GM23338 (cell line): ENCODE measurements around the gene CACHD1. TPM values are rescaled to one million over a fixed set of nuclear protein-coding genes. Genes with fewer than 3 reads are reported as not detected.

ENCODE experiments used
- ATAC-seq: fragments of 200-7000 bp; cut with Tn5 transposase; 3 replicates; pipeline ENCODE4 v1.9.1; 2020
- DNase-seq: peaks from one replicate; pipeline ENCODE4 v3.0.0-alpha.2; 2015; ENCODE audit warnings: low spot score
- H2AFZ ChIP-seq: fragments of 200-600 bp; sonication (generic); 2 replicates; pipeline ENCODE4 v1.8.0; 2016; ENCODE audit warnings: antibody characterized with exemption, mild to moderate bottlenecking, moderate library complexity
- H3F3A ChIP-seq: fragments of 200-600 bp; sonication (generic); replicated peaks from 2 replicates; pipeline ENCODE4 v1.8.0; 2017; ENCODE audit warnings: antibody characterized with exemption, mixed run types, low read depth
- H3K27ac ChIP-seq: fragments of 200-600 bp; sonication (generic); 2 replicates; pipeline ENCODE4 v1.6.1; 2016; ENCODE audit warnings: low read depth
- H3K27me3 ChIP-seq: fragments of 200-600 bp; sonication (generic); 2 replicates; pipeline ENCODE4 v1.8.0; 2016; ENCODE audit warnings: mild to moderate bottlenecking, mixed run types, moderate library complexity; ENCODE audit not compliant: insufficient read depth
- H3K36me3 ChIP-seq: fragments of 200-600 bp; sonication (generic); 2 replicates; pipeline ENCODE4 v1.8.0; 2016; ENCODE audit warnings: mild to moderate bottlenecking; ENCODE audit not compliant: insufficient read depth
- H3K4me1 ChIP-seq: fragments of 200-600 bp; sonication (generic); 2 replicates; pipeline ENCODE4 v1.8.0; 2016; ENCODE audit warnings: mild to moderate bottlenecking, moderate library complexity; ENCODE audit not compliant: insufficient read depth
- H3K4me2 ChIP-seq: fragments of 200-600 bp; sonication (generic); 2 replicates; pipeline ENCODE4 v1.7.1; 2017; ENCODE audit warnings: mixed run types
- H3K4me3 ChIP-seq: fragments of 200-600 bp; sonication (generic); 2 replicates; pipeline ENCODE4 v1.6.1; 2016; ENCODE audit warnings: mixed run types
- H3K79me2 ChIP-seq: fragments of 200-600 bp; sonication (generic); replicated peaks from 2 replicates; pipeline ENCODE4 v1.8.0; 2017; ENCODE audit warnings: mild to moderate bottlenecking; ENCODE audit not compliant: insufficient read depth
- H3K9me2 ChIP-seq: fragments of 200-600 bp; sonication (generic); 2 replicates; pipeline ENCODE4 v1.8.0; 2017; ENCODE audit not compliant: insufficient read depth
- H4K20me1 ChIP-seq: fragments of 200-600 bp; sonication (generic); replicated peaks from 2 replicates; pipeline ENCODE4 v1.8.0; 2017; ENCODE audit warnings: mild to moderate bottlenecking; ENCODE audit not compliant: insufficient read depth
- H3K27ac Mint-ChIP-seq: 2 replicates; pipeline ENCODE4 v1.8.0; 2020; ENCODE audit warnings: inconsistent platforms, mild to moderate bottlenecking, moderate library complexity, mixed read lengths
- H3K27me3 Mint-ChIP-seq: 3 replicates; pipeline ENCODE4 v1.8.0; 2022; ENCODE audit warnings: low read depth, mild to moderate bottlenecking, moderate library complexity, mixed read lengths, inconsistent platforms; ENCODE audit not compliant: insufficient read depth, poor library complexity
- H3K36me3 Mint-ChIP-seq: 3 replicates; pipeline ENCODE4 v1.8.0; 2021; ENCODE audit warnings: low read depth, mild to moderate bottlenecking, inconsistent platforms, moderate library complexity, mixed read lengths
- H3K4me1 Mint-ChIP-seq: 3 replicates; pipeline ENCODE4 v1.8.0; 2020; ENCODE audit warnings: mild to moderate bottlenecking, inconsistent platforms, mixed read lengths
- H3K4me3 Mint-ChIP-seq: 3 replicates; pipeline ENCODE4 v1.8.0; 2021; ENCODE audit warnings: moderate library complexity, mild to moderate bottlenecking, inconsistent platforms, mixed read lengths
- H3K9me3 Mint-ChIP-seq: 3 replicates; pipeline ENCODE4 v1.8.0; 2020; ENCODE audit warnings: moderate library complexity, mild to moderate bottlenecking, inconsistent platforms, mixed read lengths
- CREB1 ChIP-seq: fragments of 250-450 bp; sonication (Bioruptor Pico); IDR thresholded peaks from 2 replicates; pipeline ENCODE4 v1.5.0; 2020; ENCODE audit warnings: low read depth, mild to moderate bottlenecking, moderate library complexity
- EZH2 ChIP-seq: fragments of 200-600 bp; sonication (generic); IDR thresholded peaks from one replicate; pipeline ENCODE4 v1.8.0; 2017; ENCODE audit warnings: antibody characterized with exemption, mild to moderate bottlenecking, low read depth; ENCODE audit not compliant: unreplicated experiment
- EZH2phosphoT487 ChIP-seq: fragments of 200-600 bp; sonication (generic); IDR thresholded peaks from one replicate; pipeline ENCODE4 v1.8.1; 2018; ENCODE audit warnings: antibody characterized with exemption; ENCODE audit not compliant: unreplicated experiment
- JUNB ChIP-seq: IDR thresholded peaks from one replicate; pipeline ENCODE4 v1.6.1; 2016; ENCODE audit warnings: antibody characterized with exemption; ENCODE audit not compliant: unreplicated experiment
- NANOG ChIP-seq: IDR thresholded peaks from 2 replicates; pipeline ENCODE4 v1.6.1; 2016; ENCODE audit warnings: antibody characterized with exemption, borderline replicate concordance
- POLR2AphosphoS5 ChIP-seq: IDR thresholded peaks from 2 replicates; pipeline ENCODE4 v1.6.1; 2016; ENCODE audit warnings: antibody characterized with exemption, low read depth
- STAT1 ChIP-seq: IDR thresholded peaks from one replicate; pipeline ENCODE4 v1.6.1; 2016; ENCODE audit warnings: antibody characterized with exemption; ENCODE audit not compliant: unreplicated experiment
- ZNF114 ChIP-seq: fragments of 250-450 bp; sonication (Bioruptor Pico); IDR thresholded peaks from 2 replicates; pipeline ENCODE4 v1.5.0; 2020; ENCODE audit warnings: mild to moderate bottlenecking, moderate library complexity
- ZNF331 ChIP-seq: fragments of 250-450 bp; sonication (Bioruptor Pico); IDR thresholded peaks from 2 replicates; pipeline ENCODE4 v1.5.0; 2020; ENCODE audit warnings: low read depth, mild to moderate bottlenecking, moderate library complexity
- polyA plus RNA-seq: library from polyadenylated mRNA; unstranded; fragments of >200 nt; fragmentation: Nextera tagmentation; extraction: Ambion mirVana; gene quantifications from 2 replicates; pipeline ENCODE4 v1.2.1, GENCODE V29; 2016
- total RNA-seq: library from RNA; depleted of rRNA; stranded (reverse); fragments of >200 nt; shearing (Covaris generic); gene quantifications from 2 replicates; pipeline ENCODE4 v1.2.3, GENCODE V29; 2014
- TF ChIP-seq, protein P1 (sequence below): IDR thresholded peaks from one replicate; pipeline ENCODE4 v1.6.1; 2018; ENCODE audit warnings: antibody characterized with exemption; ENCODE audit not compliant: unreplicated experiment
- TF ChIP-seq, protein P2 (sequence below), 2 experiments: fragments of 200-600 bp in 1 of 2; sonication (generic) in 1 of 2; conservative IDR thresholded peaks; 2 replicates each; pipeline versions ENCODE4 v1.5.1 to v1.6.1; 2016 to 2017; ENCODE audit warnings: antibody characterized with exemption in 2 of 2, low read depth in 2 of 2, mild to moderate bottlenecking in 2 of 2, moderate library complexity in 1 of 2
- TF ChIP-seq, protein P3 (sequence below): IDR thresholded peaks from 2 replicates; pipeline ENCODE4 v1.6.1; 2016; ENCODE audit warnings: antibody characterized with exemption

CACHD1 gene
- total and polyA plus RNA-seq, 2 experiments from 2014 or later, result 12.6 to 43.7 TPM

DNA sequence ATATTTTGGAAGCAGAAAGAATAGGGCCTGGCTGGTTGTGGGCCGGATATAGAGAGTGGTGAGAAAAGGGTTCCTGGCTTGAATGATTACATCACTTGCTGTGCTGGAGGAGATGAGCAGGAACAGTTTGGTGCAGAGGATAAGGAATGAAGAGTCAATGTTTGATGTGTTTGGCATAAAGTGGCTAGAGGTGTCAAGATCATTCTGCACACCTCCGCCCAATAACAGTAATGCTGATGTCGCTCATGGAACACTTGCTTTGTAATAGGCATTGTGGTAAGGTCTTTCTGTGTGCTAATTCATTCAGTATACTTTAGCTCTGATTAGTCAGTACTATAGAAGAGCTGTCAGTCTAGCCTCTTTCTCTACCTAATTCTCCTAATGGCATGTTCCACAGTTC lies 226.9 kb downstream of the CACHD1 start (continued):
- TF ChIP-seq, protein P1, sequence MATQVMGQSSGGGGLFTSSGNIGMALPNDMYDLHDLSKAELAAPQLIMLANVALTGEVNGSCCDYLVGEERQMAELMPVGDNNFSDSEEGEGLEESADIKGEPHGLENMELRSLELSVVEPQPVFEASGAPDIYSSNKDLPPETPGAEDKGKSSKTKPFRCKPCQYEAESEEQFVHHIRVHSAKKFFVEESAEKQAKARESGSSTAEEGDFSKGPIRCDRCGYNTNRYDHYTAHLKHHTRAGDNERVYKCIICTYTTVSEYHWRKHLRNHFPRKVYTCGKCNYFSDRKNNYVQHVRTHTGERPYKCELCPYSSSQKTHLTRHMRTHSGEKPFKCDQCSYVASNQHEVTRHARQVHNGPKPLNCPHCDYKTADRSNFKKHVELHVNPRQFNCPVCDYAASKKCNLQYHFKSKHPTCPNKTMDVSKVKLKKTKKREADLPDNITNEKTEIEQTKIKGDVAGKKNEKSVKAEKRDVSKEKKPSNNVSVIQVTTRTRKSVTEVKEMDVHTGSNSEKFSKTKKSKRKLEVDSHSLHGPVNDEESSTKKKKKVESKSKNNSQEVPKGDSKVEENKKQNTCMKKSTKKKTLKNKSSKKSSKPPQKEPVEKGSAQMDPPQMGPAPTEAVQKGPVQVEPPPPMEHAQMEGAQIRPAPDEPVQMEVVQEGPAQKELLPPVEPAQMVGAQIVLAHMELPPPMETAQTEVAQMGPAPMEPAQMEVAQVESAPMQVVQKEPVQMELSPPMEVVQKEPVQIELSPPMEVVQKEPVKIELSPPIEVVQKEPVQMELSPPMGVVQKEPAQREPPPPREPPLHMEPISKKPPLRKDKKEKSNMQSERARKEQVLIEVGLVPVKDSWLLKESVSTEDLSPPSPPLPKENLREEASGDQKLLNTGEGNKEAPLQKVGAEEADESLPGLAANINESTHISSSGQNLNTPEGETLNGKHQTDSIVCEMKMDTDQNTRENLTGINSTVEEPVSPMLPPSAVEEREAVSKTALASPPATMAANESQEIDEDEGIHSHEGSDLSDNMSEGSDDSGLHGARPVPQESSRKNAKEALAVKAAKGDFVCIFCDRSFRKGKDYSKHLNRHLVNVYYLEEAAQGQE, result no peak
- TF ChIP-seq, protein P2, sequence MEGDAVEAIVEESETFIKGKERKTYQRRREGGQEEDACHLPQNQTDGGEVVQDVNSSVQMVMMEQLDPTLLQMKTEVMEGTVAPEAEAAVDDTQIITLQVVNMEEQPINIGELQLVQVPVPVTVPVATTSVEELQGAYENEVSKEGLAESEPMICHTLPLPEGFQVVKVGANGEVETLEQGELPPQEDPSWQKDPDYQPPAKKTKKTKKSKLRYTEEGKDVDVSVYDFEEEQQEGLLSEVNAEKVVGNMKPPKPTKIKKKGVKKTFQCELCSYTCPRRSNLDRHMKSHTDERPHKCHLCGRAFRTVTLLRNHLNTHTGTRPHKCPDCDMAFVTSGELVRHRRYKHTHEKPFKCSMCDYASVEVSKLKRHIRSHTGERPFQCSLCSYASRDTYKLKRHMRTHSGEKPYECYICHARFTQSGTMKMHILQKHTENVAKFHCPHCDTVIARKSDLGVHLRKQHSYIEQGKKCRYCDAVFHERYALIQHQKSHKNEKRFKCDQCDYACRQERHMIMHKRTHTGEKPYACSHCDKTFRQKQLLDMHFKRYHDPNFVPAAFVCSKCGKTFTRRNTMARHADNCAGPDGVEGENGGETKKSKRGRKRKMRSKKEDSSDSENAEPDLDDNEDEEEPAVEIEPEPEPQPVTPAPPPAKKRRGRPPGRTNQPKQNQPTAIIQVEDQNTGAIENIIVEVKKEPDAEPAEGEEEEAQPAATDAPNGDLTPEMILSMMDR (conservative IDR thresholded peaks at IDR 0.05; ENCODE audit: low read depth in 2 of 2), result no peak
- no peak for TF ChIP-seq EZH2phosphoT487
- no peak for TF ChIP-seq NANOG
- no peak for TF ChIP-seq JUNB
- no peak for TF ChIP-seq CREB1
- TF ChIP-seq, protein P3, sequence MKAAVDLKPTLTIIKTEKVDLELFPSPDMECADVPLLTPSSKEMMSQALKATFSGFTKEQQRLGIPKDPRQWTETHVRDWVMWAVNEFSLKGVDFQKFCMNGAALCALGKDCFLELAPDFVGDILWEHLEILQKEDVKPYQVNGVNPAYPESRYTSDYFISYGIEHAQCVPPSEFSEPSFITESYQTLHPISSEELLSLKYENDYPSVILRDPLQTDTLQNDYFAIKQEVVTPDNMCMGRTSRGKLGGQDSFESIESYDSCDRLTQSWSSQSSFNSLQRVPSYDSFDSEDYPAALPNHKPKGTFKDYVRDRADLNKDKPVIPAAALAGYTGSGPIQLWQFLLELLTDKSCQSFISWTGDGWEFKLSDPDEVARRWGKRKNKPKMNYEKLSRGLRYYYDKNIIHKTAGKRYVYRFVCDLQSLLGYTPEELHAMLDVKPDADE, result no peak
- no peak for TF ChIP-seq ZNF331 (CRISPR knock-in tag)
- no peak for TF ChIP-seq POLR2AphosphoS5
- TF ChIP-seq STAT1, result no peak
- no peak for TF ChIP-seq ZNF114
- TF ChIP-seq EZH2, result no peak

DNA sequence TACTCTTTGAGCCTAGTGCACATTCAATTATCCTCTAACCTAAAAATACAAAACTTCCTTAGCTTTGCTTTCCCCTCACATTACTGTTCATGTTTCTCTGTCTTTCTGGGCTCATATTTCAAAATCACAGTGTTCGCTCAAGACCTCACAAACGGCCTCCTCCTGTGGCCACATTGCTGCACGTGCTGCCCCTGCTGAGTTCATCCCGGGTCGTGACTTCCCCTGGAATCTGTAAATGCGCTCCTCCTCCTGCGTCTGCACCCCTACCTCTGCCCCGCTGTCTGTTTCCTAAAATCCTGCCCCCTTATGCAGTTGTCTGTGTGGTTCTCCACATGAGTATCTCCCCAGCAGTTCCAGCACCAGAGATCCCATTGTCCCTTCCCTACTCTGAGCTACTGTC lies 229.4 kb downstream of the CACHD1 start:
- Mint-ChIP-seq H3K9me3 (no peaks in the 10 kb centered on the region; the same call in 2 of the 3 replicates), H3K27ac (no peak overlapping the region; the same call in 1 of the 2 replicates), H3K4me3 (no peak overlapping the region), H3K27me3 (peaks cover 6% of the 10 kb centered on the region), H3K4me1 (peaks cover 9% of the 10 kb centered on the region), H3K36me3 (no peaks in the 10 kb centered on the region)
- Histone ChIP-seq H3K36me3 (no peaks in the 10 kb centered on the region; the same call in 1 of the 2 replicates), H3K79me2 (no peaks in the 10 kb centered on the region), H3K4me2 (no peak overlapping the region), H3K27ac (no peak overlapping the region), H4K20me1 (no peaks in the 10 kb centered on the region), H3K4me1 (no peaks in the 10 kb centered on the region), H3K27me3 (no peaks in the 10 kb centered on the region), H3K9me2 (no peaks in the 10 kb centered on the region), H3K4me3 (no peak overlapping the region), H2AFZ (peak overlapping the region; percentile 43; the same call in 1 of the 2 replicates), H3F3A (no peaks in the 10 kb centered on the region)
- DNase-seq (peak; percentile 30), ATAC-seq (peak; percentile 49)
- TF ChIP-seq NANOG, result no peak
- TF ChIP-seq POLR2AphosphoS5, result no peak
- TF ChIP-seq STAT1, result no peak
- TF ChIP-seq EZH2, result no peak
- TF ChIP-seq, protein P3, result no peak
- no peak for TF ChIP-seq CREB1
- TF ChIP-seq, protein P2 (conservative IDR thresholded peaks at IDR 0.05; ENCODE audit: low read depth in 2 of 2), result no peak
- TF ChIP-seq, protein P1, result no peak
